GM21786 (cell line): ENCODE results near the gene PMF1.
"Not testable (repeated sequence)": the region's sequence is repeated elsewhere in the genome, so short reads cannot be mapped to it uniquely, and the experiment has no call there.

ENCODE experiments used
- ATAC-seq: cut with Tn5 transposase; IDR thresholded peaks from one replicate; pipeline ENCODE4 v1.9.1; 2021; ENCODE audit not compliant: unreplicated experiment

The PMF1 gene, protein sequence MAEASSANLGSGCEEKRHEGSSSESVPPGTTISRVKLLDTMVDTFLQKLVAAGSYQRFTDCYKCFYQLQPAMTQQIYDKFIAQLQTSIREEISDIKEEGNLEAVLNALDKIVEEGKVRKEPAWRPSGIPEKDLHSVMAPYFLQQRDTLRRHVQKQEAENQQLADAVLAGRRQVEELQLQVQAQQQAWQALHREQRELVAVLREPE

DNA sequence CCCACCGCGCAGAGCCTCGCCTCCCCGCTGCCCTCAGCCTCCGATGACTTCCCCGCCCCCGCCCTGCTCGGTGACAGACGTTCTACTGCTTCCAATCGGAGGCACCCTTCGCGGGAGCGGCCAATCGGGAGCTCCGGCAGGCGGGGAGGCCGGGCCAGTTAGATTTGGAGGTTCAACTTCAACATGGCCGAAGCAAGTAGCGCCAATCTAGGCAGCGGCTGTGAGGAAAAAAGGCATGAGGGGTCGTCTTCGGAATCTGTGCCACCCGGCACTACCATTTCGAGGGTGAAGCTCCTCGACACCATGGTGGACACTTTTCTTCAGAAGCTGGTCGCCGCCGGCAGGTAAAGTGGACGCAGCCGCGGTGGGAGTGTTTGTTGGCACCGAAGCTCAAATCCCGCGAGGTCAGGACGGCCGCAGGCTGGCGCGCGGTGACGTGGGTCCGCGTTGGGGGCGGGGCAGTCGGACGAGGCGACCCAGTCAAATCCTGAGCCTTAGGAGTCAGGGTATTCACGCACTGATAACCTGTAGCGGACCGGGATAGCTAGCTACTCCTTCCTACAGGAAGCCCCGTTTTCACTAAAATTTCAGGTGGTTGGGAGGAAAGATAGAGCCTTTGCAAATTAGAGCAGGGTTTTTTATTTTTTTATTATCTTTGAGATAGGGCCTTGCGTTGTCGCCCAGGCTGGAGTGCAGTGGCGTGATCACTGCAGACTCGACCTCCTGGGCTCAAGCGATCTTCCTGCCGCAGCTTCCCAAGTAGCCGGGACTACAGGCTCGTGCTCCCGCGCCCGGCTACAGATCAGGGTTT lies at the start of gene PMF1:
Gene PMF1 (plus strand): TSS at position 175 of the 811 bp plus-strand sequence. CDS start 9 bp downstream, at position 184.
- ATAC-seq: peak; percentile 86

DNA sequence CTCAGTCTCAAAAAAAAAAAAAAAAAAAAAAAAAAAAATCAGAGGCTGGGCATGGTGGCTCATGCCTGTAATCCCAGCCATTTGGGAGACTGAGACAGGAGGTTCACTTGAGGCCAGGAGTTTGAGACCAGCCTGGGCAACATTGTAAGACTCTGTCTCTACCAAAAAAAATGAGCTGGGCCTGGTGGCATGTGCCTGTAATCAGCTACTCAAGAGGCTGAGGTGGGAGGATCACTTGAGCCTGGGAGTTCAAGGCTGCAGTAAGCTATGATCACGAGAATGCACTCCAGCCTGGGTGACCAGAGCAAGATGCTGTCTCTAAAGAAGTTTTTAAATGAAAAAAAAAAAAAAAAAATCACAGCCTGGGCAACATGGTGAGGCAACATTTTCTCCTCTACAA lies 49.1 kb upstream of the PMF1 start:
- ATAC-seq: no peak

DNA sequence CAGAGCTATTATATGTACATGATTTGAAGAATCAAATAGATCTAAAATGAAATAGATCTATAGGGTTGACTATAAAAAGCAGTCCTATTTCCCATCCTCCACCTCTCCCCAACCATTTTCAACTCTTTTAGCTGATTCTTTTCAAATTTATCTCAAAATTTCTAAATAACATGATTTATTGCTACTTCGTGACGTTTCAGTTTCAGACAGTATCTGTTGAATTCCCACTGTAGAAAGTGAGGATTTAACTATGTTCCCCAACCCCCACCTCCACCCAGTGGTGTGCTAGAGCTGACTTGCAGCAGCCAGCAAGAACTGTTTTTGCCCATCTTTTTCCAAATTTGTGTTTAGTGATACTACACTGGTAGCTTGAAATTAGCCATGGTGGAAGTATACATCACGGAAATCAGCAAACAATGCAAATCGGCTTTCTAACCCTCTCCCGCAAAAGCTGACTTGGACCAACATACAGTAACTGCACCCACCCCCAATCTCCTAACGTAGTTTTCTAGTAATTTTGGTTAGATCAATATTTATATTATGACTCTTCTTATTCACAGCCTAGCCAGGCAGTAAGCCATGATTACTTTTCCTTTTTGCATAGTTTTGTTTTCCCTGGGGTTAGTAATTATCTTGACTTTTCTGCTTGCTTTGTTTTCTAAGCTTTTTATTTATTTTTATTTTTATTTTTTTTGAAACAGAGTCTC lies 48.5 kb upstream of the PMF1 start:
- ATAC-seq: no peak

DNA sequence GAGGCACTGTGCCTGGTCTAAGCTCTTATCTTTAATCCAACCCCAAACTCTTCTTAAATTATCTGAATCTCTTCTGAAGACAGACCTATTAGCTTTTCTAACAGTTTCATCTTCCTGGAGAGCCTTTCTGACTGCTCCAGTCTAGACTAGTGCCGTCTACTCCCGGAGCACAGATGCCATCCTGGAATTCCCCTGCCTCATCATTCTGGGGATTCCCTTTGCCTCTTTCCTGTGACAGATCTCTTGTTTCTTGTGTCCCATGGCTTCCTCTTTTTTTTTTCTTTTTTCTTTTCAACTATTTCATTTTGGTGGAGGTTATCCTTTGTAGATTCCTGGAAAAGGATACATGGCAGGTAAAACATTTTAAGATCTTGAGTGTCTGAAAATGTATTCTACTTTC lies 47.7 kb upstream of the PMF1 start:
- ATAC-seq: no peak

- no peak for ATAC-seq
These were observed 45.3 kb upstream of the PMF1 start for GRCh38 chr1:156167536-156167935.

- ATAC-seq: no peak
These were observed 39.9 kb upstream of the PMF1 start for GRCh38 chr1:156172696-156173470.

GRCh38 chr1:156176610-156177210 lies 36.1 kb upstream of the PMF1 start:
- ATAC-seq: no peak

DNA sequence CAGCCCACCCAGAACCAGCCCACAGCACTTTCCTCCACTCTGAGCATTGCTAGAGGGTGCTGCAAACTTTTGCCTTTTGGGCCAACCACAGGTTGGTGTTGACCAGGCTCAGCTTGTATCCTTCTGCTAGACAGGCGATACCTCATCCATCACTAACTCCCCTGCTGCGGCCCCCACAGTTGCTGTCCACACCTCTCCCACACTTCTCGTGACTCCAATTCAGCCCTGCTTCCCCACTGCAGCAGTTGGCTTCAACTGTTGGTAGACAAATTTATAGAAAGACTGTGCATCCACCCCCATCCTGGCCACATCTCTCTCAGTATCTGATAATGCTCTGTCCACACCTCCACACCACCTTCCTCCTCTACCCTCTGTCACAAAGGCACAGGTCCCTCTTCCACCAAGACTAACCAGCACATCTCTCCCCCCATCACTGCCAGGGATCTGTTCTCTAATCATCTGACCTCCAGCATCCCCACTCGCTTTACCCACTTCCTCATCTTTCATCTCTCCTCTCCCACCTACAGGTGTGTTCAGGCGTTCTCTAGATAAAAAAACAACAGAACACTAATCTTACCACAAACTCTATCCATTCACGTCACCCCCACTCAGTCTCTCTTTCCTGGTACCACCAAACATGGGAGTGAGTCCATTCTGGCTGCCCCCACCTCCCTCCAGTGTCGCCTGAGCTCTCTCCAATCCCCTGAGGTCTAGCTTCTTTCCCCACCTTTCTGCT lies 34.7 kb upstream of the PMF1 start:
- ATAC-seq: no peak

- ATAC-seq: no peak
These were observed 32.3 kb upstream of the PMF1 start for GRCh38 chr1:156180471-156180870.

- ATAC-seq: not testable (repeated sequence)
These were observed 31.3 kb upstream of the PMF1 start for GRCh38 chr1:156181391-156181924.

GRCh38 chr1:156182010-156182779 lies 30.6 kb upstream of the PMF1 start:
- ATAC-seq: not testable (repeated sequence)

- not testable (repeated sequence) for ATAC-seq
These were observed 26.2 kb upstream of the PMF1 start for GRCh38 chr1:156186347-156187177.

DNA sequence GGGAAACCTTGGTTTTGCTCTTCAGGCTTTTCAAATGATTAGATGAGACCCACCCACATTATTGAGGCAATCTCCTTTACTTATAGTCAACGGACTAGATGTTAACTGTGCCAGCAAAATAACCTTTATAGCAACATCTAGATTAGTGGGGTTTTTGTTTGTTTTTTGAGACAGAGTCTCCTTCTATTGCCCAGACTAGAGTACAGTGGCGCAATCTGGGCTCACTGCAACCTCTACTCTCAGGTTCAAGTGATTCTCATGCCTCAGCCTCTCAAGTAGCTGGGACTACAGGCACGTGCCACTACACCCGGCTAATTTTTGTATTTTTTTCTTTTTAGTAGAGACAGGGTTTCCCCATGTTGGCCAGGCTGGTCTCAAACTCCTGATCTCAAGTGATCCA lies 22.5 kb upstream of the PMF1 start:
- ATAC-seq: not testable (repeated sequence)

GRCh38 chr1:156191292-156191964 lies 21.4 kb upstream of the PMF1 start:
- no peak for ATAC-seq

- no peak for ATAC-seq
These were observed 19.7 kb upstream of the PMF1 start for GRCh38 chr1:156193208-156193487.

DNA sequence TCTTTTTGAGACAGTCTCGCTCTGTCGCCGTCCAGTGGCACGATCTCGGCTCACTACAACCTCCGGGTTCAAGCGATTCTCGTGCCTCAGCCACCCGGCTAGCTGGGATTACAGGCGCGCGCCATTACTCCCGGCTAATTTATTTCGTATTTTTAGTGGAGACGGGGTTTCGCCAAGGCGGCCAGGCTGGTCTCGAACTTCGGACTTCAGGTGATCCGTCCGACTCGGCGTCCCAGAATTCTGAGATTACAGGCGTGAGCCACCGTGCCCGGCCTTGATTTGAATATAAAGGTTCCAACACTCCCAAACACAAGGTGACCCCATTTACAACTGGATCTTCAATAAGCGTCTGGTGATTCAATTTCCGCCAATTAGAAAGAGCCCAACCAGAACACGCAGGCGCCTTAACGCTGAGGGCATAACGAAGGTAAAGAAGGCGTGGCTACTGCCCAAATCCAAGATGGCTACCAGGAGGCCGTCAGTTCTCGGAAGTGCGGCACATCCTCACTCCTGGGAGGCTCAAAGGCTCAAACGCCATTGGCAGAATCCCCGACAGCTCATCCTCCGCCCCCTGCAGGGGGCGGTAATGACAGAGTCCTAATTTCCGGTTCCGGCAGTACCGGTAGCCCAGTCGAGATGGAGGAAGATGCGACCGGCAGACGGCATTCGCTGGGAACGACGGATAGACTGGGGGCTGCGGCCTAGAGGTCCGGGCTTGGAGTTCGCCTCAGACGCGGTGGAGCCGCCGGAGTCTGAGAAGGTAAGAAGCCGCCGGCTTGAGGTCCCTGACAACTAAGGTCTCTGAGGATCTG lies 19.1 kb upstream of the PMF1 start, which contains the start of gene SLC25A44:
Gene SLC25A44 (plus strand): TSS at position 617 of the 812 bp plus-strand sequence. CDS start 5,744 bp downstream, outside the sequence.
- peak; percentile 91 for ATAC-seq

DNA sequence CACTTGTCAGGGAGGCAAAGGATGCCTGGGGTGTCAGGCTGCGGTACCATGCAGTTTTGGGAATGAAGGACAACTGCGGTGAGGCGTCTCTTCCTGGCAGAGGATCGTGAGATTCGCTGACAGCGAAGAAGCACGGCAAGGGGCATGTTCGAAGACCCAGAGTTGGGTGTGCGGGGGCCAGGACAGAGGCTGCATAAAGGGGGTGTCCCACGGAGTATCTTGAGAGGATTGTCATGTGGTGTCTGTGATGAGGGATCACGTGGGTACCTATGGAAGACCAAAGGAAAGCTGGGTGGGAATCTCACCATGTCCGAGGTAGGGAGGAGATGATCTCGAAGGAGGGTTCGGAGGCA lies 18.5 kb upstream of the PMF1 start:
- no peak for ATAC-seq
